Measurements from ENCODE around the gene CAMTA1. TPM values are rescaled to one million over a fixed set of nuclear protein-coding genes. Genes with fewer than 3 reads are reported as not detected.

The CAMTA1 gene
- total and polyA plus RNA-seq, 4 donors: 18.0 to 93.5 (median 35.8) TPM

DNA sequence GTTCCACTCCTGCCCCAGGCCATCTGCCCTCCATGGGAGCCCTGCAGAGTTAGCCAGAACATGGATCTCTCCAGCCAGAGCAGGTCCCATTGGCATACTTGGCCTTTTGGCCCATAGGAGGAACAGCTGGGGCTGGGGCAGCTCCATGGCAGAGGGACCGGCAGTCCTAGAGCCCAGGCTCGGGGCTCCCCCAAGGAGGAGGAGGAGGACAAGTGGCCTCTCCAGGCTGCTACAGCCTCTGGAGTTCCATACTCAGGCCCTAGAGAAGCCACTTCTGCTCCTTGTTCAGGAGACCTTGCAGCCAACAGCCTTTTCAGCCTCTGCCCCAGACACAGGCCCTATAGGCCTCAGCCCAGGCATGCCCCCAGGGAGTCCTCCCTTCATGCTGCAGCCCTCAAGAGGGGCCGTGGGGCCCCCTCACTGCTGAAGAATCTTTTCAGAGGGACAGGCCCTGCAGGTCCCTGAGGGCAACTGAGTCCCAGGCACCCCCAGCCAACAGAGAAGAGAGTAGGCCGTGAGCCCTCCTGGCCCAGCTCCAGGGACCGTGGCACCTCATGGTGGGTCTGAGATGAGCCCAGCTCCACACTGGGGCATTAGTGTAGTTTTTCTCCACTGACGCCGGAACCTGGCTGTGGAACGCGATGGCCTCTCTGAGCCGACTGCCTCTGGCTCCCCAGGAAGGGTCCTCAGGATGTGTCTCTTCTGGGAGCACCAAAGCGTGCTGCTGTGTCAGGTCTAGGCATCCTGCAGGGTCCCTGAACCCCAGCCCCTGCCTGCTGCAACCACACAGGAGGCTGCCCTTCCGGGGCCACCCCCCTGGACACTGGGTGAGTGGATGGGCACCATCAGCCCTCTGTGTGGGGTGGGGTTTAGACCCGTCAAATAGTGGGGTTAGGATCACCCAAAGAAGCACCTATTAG, 688.2 kb downstream of the CAMTA1 start:
- H3K4me3 ChIP-seq (ENCODE audit: low read depth in 1 of 3, low read length in 3 of 3): no peak overlapping the region
- no peaks in the 10 kb centered on the region for H3K4me1 ChIP-seq (ENCODE audit: control insufficient read depth in 4 of 4, insufficient read depth in 4 of 4, low read length in 3 of 4)
- no peak for DNase-seq (ENCODE audit: low spot score)
- H3K9me3 ChIP-seq (ENCODE audit: control insufficient read depth in 4 of 4, low read length in 3 of 4): no peaks in the 10 kb centered on the region
- WGBS: 95% methylated on average over 13 of the region's 13 CpGs
- TF ChIP-seq TAF1 (conservative IDR thresholded peaks at IDR 0.05) (no peak), RAD21 (IDR thresholded peaks at IDR 0.05) (no peak), EGR1 (IDR thresholded peaks at IDR 0.05; ENCODE audit: low read depth in 2 of 2) (no peak), FOXA2 (IDR thresholded peaks at IDR 0.05) (no peak), JUND (IDR thresholded peaks at IDR 0.05) (no peak), GABPA (IDR thresholded peaks at IDR 0.05 in 1 of 2, conservative IDR thresholded peaks at IDR 0.05 in 1 of 2) (no peak), SP1 (IDR thresholded peaks at IDR 0.05) (no peak)
- TF ChIP-seq, protein P1, sequence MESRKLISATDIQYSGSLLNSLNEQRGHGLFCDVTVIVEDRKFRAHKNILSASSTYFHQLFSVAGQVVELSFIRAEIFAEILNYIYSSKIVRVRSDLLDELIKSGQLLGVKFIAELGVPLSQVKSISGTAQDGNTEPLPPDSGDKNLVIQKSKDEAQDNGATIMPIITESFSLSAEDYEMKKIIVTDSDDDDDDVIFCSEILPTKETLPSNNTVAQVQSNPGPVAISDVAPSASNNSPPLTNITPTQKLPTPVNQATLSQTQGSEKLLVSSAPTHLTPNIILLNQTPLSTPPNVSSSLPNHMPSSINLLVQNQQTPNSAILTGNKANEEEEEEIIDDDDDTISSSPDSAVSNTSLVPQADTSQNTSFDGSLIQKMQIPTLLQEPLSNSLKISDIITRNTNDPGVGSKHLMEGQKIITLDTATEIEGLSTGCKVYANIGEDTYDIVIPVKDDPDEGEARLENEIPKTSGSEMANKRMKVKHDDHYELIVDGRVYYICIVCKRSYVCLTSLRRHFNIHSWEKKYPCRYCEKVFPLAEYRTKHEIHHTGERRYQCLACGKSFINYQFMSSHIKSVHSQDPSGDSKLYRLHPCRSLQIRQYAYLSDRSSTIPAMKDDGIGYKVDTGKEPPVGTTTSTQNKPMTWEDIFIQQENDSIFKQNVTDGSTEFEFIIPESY (IDR thresholded peaks at IDR 0.05): no peak
- TF ChIP-seq, protein P2, sequence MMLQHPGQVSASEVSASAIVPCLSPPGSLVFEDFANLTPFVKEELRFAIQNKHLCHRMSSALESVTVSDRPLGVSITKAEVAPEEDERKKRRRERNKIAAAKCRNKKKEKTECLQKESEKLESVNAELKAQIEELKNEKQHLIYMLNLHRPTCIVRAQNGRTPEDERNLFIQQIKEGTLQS (IDR thresholded peaks at IDR 0.05): no peak
- H3K27me3 ChIP-seq (ENCODE audit: control insufficient read depth in 4 of 4, insufficient read depth in 4 of 4, low read length in 3 of 4): no peaks in the 10 kb centered on the region
- no peak overlapping the region for H3K9ac ChIP-seq (ENCODE audit: low read depth in 1 of 2, low read length in 2 of 2)
- H3K27ac ChIP-seq (ENCODE audit: low read depth in 1 of 2, low read length in 2 of 2): no peak overlapping the region
- H3K36me3 ChIP-seq (ENCODE audit: control insufficient read depth in 4 of 4, insufficient read depth in 3 of 4, low read depth in 1 of 4, low read length in 3 of 4): no peaks in the 10 kb centered on the region

DNA sequence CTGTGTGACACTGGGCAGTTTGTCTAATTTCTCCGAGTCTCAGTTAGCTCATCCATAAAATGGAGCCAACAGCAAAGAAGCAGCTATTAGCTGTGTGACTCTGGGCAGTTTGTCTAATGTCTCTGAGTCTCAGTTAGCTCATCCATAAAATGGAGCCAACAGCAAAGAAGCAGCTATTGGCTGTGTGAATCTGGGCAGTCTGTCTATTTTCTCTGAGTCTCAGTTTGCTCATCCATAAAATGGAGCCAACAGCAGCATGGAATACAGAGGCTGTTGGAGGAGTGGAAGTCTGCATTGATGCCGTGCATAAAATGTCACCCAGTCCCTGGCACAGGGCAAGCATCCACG, 688.9 kb downstream of the CAMTA1 start:
- no peaks in the 10 kb centered on the region for H3K27me3 ChIP-seq (ENCODE audit: control insufficient read depth in 4 of 4, insufficient read depth in 4 of 4, low read length in 3 of 4)
- H3K27ac ChIP-seq (ENCODE audit: low read depth in 1 of 2, low read length in 2 of 2): no peak overlapping the region
- TF ChIP-seq SP1 (IDR thresholded peaks at IDR 0.05): no peak
- H3K36me3 ChIP-seq (ENCODE audit: control insufficient read depth in 4 of 4, insufficient read depth in 3 of 4, low read depth in 1 of 4, low read length in 3 of 4): no peaks in the 10 kb centered on the region
- no peaks in the 10 kb centered on the region for H3K4me1 ChIP-seq (ENCODE audit: control insufficient read depth in 4 of 4, insufficient read depth in 4 of 4, low read length in 3 of 4)
- no peak overlapping the region for H3K9ac ChIP-seq (ENCODE audit: low read depth in 1 of 2, low read length in 2 of 2)
- WGBS: 78% methylated on average over 3 of the region's 3 CpGs
- no peaks in the 10 kb centered on the region for H3K9me3 ChIP-seq (ENCODE audit: control insufficient read depth in 4 of 4, low read length in 3 of 4)
- H3K4me3 ChIP-seq (ENCODE audit: low read depth in 1 of 3, low read length in 3 of 3): no peak overlapping the region
- DNase-seq (ENCODE audit: low spot score): no peak

DNA sequence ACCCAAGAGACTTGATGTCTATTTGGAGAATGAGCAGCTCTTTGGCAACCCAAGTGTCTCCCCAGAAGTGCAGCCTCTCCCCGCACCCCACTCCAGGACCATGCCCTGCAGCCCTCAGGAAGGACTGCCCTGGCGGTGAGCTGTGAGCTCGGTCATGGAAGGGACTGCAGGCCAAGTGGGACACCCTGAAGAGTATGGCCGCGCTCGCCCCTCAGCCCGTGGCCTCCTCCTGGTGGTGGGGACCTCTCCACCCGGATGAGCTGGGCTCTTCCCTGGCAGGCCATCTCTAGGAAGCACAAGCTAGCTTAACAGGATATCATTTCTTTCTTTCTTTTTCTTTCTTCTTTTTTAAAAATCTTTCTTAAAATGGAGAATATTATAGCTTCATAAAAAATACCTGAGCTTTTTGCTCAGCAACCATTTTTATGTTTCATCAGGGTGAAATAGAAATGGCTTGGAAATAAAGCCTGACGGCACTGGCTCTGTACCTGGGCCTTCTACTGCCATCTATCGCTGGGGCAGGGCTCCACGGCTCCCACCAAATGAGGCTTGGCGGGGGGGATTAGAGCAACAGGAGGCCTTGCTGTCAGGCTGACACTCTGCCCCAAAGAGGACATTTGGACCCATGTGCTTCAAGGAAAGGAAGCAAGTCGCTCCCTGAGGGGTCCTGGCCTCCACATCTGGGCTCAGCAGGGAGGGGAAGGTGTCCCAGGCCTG, 689.7 kb downstream of the CAMTA1 start:
- no peaks in the 10 kb centered on the region for H3K36me3 ChIP-seq (ENCODE audit: control insufficient read depth in 4 of 4, insufficient read depth in 3 of 4, low read depth in 1 of 4, low read length in 3 of 4)
- WGBS: 90% methylated on average over 13 of the region's 13 CpGs
- H3K27ac ChIP-seq (ENCODE audit: low read depth in 1 of 2, low read length in 2 of 2): no peak overlapping the region
- no peaks in the 10 kb centered on the region for H3K4me1 ChIP-seq (ENCODE audit: control insufficient read depth in 4 of 4, insufficient read depth in 4 of 4, low read length in 3 of 4)
- DNase-seq (ENCODE audit: low spot score): no peak
- H3K9me3 ChIP-seq (ENCODE audit: control insufficient read depth in 4 of 4, low read length in 3 of 4): no peaks in the 10 kb centered on the region
- TF ChIP-seq HNF4G (IDR thresholded peaks at IDR 0.05): no peak
- no peak for TF ChIP-seq FOXA1 (IDR thresholded peaks at IDR 0.05)
- TF ChIP-seq, protein P1 (IDR thresholded peaks at IDR 0.05): no peak
- TF ChIP-seq GABPA (IDR thresholded peaks at IDR 0.05 in 1 of 2, conservative IDR thresholded peaks at IDR 0.05 in 1 of 2): no peak
- no peak overlapping the region for H3K9ac ChIP-seq (ENCODE audit: low read depth in 1 of 2, low read length in 2 of 2)
- H3K27me3 ChIP-seq (ENCODE audit: control insufficient read depth in 4 of 4, insufficient read depth in 4 of 4, low read length in 3 of 4): no peaks in the 10 kb centered on the region
- H3K4me3 ChIP-seq (ENCODE audit: low read depth in 1 of 3, low read length in 3 of 3): no peak overlapping the region

All from liver (tissue), 9 donors.